HG02852 (cell line): ENCODE measurements around the gene EIF5A.
"Not testable (repeated sequence)": the region's sequence is repeated elsewhere in the genome, so short reads cannot be mapped to it uniquely, and the experiment has no call there.

Source experiments
- ATAC-seq: cut with Tn5 transposase; IDR thresholded peaks from one replicate; pipeline ENCODE4 v1.9.1; 2021; ENCODE audit warnings: mild to moderate bottlenecking, moderate library complexity; ENCODE audit not compliant: unreplicated experiment

EIF5A gene

DNA sequence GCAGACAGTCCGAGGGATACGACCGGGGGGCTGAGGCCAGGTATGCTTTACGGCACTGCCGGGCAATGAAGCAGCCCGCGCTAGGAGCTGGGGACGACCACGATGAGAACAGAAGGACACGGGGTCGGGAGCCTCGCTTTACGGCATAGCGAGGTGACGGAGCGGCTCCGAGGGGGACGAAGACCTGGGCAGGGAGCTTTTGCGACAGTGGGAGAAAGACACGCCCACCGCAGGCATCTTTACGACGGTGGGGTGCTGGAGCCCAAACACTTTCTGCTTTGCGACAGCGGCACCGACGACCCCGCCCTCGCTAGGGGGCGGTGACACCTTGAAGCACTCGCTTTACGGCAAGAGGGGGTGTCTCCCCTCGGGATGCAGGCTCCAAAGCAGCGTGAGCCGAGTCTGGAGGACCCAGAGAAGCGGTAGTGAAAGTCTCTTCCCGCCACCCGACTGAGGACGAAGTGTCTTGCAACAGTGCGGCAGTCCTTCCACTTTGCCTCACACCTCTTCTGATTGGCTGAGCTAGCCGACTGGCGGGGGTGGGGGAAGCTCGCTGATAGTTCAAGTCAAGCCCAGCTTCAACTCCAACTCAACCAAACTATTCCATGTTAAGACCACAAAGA, 22.1 kb downstream of the EIF5A start:
- ATAC-seq: peak; percentile 59

DNA sequence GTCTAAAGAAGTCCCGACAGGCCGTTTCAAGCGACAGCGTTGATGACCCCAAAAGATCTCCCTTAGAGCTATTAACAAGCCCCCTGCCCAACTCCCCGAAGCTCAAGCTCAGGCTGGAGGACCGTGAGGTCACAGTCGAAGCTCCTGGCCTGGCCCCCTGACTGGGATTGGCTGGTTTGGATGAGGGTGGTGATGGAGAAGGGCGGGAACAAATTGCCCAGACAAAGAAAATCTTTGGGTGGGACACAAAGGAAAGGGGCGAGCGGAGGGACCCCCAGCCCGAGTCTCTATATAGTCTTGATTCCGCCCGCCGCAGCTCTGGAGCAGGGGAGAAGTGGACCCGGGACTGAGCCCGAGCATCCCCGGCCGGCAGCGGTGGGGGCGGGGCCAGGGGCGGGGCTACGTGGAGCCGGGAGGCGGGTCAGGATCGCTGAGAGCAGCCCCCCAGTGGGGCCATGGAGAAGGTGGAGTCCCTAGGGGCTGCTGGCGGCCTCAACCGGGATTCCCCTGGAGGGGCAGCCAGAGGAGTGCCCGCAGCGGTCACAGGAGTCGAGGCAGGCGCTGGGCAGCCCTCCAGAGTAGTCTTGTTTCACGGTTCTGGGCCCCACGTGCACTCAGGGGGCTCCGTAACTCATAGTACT, 22.7 kb downstream of the EIF5A start:
- ATAC-seq: peak; percentile 49

DNA sequence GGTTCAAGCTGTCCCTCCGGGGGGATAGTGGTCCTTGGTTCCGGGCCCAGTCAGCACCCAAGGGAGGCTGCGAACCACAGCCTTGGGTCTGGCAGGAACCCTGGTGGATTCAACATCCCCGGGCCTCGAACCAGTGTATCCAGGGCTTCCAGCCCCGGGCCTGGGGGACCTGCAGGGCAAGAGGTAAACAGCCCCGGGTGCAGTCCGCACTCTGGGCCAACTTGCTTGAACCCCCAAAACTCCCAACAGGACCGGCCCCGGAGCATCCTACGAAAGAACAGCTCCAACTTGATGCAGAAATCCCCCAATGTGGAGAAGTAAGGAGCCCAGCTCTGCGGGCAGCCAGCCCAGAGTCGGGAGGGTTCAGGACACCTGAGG, 23.2 kb downstream of the EIF5A start:
- no peak for ATAC-seq

DNA sequence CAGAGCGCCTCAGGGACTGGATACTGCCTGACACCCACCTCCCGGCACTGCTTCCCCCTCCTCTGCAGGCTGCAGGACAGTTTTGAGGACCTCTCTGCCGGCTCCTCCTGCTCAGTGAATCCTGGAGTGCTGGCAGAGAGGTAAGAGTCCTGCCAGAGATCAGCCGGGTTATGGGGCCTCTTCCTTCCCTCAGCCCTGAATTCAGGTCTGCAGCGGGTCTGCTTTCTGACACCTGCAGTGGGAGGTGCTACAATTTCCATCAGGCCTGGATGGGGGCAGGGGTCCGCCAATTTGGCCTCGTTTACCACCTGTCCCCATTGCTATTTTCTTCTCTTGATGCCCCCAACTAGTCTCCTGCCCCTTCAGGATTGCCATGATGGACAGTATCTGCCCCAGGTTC, 24.7 kb downstream of the EIF5A start:
- ATAC-seq: no peak

DNA sequence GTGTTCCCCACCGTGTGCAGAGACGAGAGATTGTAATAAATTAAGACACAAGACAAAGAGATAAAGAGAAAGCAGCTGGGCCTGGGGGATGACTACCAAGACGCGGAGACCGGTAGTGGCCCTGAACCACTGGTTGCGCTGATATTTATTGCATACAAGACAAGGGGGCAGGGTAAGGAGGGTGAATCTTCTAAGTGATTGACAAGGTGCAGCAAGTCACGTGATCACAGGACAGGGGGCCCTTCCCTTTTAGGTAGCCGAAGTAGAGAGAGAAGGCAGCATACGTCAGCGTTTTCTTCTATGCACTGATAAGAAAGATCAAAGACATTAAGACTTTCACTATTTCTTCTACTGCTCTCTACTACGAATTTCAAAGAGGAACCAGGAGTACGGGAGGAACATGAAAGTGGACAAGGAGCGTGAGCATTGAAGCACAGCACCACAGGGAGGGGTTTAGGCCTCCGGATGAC, 25.2 kb downstream of the EIF5A start:
- not testable (repeated sequence) for ATAC-seq

DNA sequence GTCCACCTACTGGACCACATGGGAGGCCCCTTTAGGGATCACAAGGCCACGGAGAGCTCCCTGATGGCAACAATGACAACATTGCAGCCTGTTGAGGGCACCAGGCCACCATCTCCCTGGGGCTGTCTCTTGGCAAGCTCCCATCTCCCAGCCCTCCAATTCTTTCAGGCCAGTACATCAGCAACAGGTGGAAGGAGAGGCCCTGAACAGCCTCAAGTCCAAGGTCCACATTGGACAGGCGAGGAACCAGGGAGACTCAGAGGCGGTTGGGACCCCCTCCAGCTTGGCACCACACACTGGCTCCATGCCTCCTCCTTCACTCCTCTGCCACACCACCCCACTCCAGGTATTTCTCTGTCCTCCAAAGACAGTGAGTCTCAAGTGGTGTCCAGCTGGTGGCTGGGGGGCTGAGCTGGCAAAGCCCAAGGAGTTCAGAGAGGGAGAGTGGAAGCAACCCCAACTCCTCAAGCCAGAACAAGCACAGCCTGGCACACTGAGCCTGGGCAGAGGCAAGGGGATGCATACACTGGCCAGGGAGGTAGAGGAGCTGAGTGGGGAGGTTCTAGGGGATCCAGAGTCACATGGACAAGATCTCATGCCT, 27.6 kb downstream of the EIF5A start:
- ATAC-seq: no peak

DNA sequence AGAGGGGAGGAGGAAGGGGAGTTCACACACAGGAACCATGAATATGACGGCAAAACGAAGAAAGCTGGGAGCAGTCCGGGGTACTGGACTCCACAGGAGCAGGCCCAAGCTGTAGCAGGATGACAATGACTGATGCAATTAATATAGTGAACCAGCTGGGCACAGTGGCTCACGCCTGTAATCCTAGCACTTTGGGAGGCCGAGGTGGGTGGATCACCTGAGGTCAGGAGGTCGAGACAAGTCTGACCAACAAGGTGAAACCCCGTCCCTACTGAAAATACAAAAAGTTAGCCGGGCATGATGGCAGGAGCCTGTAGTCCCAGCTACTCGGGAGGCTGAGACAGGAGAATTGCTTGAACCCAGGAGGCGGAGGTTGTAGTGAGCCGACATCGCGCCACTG, 28.3 kb downstream of the EIF5A start:
- ATAC-seq: not testable (repeated sequence)

DNA sequence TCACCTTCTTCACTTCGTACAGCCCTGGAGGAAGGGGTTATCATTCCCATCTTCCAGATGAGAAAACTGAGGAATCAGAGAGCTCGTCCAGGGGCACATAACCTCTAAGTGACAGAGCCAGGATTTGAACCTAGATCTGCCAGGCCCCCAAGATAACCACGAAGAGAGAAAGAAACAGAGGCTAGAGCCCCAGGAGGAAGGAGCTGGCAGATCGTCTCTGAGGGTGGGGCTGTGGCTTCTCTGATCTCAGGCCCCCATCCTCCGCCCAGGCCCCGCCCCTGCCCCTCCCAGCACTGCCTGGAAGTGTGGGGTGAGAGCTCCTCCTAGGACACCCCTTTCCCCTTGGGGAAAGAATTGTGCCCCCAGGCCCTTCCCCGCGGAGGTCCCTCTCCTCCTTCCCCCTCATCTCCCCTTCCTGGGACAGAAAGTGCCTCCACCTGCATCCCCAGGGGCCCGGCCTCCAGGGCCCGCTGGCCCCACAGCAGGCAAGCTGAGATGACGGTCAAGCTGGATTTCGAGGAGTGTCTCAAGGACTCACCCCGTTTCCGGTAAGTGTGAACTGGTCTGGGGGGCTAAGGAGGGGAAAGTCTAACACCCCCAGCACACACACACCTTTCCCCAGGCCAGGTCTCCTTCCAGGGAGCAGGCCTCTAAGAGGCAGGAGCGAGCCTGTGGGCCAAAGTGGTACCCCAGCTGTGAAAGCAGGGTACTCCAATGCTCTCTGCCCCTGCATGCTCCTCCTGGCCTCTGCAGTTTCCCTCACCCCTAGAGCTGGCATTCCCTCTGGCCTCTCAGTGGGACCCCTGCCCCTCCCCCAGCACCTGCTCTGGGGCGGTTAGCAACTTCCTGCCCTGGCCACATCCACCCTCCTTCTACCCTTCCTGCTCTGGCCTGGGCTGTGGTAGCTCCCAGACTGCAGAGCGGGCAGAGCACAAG, 29.1 kb downstream of the EIF5A start, which contains the start of gene ACAP1:
TSS of gene ACAP1 (plus strand) at position 290 of the 936 bp plus-strand sequence. CDS start at position 496, 206 bp downstream.
- peak; percentile 73 for ATAC-seq

DNA sequence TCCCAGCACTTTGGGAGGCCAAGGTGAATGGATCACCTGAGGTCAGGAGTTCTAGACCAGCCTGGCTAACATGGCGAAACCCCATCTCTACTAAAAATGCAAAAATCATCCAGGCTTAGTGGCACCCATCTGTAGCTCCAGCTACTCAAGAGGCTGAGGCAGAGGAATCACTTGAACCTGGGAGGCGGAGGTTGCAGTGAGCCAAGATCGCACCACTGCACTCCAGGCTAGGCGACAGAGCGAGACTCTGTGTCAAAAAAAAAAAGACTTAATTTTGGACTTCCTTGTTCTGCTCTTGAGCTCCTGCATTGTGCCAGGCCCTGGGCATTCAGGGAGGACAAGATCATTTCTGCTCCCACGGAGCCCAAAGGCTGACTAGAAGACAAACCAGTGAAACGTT, 30.2 kb downstream of the EIF5A start:
- not testable (repeated sequence) for ATAC-seq

DNA sequence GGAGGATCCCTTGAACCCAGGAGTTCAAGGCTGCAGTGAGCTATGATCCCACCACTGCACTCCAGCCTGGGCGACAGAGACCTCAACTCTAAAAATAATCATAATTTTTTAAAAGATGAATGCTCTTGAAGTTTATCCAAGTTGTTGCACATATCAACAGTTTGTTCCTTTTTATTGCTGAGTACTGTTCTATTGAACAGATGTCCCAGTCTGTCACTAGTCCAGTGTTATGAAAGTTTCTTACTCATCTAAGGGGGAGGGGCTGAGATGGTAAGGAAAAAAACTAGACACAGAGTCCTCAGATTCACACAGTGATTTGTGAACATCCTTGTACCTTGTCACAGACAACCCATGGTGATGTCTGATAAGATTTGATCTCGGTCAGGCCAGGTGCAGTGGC, 32.8 kb downstream of the EIF5A start:
- ATAC-seq: no peak

DNA sequence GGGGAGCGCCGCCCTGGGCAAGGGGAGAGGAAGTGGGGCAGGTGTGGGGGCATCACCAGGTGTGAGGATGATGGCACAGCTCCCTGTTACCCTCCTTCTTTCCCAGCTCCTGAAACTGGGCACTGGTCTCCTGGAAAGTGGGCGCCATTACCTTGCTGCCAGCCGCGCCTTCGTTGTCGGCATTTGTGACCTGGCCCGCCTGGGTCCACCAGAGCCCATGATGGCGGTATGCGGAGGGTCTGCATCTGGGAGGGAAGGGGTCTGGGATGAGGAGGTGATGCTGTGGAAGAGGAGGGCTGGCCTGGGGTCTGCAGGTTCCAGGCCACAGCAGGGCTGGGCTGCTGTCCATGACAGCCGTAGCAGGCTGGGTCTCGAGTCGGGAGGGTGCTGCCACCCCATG, 34.4 kb downstream of the EIF5A start:
- no peak for ATAC-seq

DNA sequence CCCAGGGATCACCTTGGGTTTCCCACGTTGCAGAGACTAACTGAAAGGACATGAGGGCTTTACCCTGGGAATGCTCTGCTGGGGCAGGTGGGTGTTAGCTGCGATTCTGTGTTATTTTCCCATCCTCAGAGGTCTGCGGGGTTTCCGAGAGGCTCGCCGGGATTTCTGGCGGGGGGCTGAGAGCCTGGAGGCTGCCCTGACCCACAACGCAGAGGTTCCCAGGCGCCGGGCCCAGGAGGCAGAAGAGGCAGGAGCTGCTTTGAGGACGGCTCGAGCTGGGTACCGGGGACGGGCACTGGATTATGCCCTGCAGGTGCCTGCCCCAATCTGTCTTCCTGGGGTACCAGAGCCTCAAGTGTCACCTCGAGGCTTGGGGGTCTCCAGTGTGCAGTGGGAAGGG, 35.8 kb downstream of the EIF5A start:
- ATAC-seq: no peak

DNA sequence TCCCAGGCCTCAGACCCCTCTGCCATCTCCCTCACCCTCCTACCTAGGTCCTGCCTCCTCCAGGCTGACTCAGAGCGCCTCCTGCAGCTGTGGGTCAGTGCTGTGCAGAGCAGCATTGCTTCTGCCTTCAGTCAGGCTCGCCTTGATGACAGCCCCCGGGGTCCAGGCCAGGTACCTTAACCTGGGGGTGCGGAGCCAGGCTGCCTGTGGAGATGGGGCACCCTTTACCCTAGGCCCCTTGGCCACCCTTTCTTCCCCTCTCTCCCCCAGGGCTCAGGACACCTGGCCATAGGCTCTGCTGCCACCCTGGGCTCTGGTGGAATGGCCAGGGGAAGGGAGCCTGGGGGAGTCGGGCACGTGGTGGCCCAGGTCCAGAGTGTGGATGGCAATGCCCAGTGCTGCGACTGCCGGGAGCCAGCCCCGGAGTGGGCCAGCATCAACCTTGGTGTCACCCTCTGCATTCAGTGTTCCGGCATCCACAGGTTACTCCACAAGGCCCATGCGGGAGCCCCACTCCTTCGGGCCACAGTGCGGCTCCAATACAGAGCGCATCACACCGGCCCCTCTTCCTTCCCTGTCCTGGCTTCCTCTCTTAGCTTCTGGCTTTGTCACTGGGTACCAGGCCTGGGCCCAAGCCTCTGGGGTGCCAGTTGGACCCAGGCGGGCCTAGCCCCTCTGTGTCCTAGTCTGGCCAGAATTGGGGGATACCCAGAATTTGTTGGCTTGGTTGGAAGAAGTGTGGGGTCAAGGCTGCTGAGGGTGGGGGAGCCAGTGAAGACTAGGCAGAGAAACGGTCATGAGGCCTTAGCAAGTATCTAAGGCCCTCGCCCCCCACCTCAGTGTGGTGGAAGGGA, 39.6 kb downstream of the EIF5A start:
- ATAC-seq: no peak

DNA sequence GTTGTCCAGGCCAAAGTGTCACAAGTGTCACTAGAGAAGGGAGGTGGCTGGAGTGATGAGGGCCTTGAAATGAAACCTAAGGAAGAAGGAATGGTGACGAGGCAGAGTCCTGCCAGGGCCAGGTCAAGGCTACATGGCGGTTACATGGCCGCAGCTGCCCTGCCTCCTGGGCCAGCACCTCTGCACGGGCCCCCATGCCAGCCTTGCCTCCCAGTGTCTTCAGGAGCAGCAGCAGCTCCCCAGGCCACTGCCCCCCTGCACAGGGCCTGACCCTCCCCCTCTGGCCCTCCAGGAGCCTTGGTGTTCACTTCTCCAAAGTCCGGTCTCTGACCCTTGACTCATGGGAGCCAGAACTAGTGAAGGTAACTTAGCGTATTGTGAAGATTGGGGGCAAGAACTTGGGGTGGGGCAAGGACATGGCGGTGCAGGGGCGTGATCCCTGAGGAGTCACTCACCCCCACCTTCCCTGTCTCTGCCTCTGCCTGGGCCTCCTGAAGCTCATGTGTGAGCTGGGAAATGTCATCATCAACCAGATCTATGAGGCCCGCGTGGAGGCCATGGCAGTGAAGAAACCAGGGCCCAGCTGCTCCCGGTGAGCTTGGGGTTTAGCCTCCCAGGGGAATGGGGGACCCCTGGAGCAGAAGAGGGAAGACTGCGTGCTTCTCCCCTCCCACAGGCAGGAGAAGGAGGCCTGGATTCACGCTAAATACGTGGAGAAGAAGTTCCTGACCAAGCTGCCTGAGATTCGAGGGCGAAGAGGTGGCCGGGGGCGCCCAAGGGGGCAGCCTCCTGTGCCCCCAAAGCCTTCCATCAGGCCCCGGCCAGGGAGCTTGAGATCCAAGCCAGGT, 40.4 kb downstream of the EIF5A start:
- ATAC-seq: no peak

DNA sequence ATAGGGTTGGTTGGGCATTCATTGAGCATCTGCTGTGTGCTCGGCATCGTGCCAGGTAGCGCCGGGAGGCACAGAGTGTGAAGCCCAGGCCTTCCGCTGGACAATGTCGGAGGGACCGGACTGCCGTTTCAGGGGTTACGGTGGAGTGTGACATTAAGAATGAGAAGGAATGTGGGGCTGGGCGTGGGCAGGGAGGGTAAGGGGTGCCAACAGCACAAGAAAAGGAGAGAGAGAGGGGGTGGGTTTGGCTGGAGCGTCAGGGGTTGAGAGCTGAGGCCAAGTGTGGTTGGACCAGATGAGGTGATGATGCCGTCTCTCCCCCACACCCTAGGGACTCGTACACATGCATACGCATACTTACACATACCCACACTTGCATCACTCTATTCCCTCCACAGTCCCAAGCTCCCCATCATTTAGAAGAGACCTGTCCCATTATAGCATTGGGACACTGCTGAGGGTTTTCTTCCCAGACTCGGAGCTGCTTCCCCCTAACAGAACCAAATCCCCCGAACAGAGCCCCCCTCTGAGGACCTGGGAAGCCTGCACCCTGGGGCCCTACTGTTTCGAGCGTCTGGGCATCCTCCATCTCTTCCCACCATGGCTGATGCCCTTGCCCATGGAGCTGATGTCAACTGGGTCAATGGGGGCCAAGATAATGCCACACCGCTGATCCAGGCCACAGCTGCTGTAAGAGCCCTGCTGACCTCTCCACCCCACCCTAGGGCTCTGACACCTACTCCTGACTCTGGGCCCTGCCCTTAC, 41.2 kb downstream of the EIF5A start:
- ATAC-seq: no peak

DNA sequence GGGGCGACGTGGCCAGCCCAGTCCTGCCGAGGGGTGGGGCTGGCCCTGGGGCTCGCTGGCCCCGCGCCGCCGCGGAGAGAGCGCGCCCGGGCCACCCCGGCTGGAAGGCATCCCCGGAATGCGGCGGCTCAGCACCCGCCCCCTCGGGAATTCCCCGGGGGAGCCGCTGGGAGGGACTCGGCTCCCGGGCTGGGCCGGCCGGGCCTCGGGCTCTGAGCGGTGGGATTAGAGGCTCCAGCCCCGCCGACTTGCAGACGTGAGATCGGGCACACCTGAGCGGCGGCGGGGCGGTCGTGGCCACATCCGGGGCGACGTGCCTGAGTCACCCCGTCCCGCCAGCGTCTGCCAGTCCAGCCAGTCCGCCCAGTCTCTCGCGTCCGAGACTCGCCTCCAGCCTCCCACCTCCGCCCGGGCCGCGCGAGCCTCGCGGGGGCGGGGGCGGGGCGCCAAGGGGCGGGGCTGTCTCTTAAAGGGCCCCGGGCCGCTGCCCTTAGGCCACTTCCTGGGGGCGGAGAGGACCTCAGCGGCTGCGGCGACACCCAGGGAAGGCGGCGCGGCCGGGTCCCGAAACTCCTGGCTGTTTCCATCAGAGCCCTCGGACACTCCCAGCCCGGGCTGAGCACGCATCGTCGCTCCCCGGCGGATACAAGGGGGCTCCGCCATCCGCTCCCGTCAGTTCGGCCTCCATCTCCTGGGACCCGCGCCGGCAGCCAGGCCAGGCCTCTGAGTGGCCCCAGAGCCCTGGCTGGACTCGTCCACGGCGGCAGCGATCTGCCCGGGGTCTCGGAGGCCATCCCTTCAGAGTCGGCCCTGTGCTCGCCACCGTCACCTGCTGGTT, 44.5 kb downstream of the EIF5A start, which contains the start of gene KCTD11:
TSS of gene KCTD11 (plus strand) at position 498 of the 838 bp plus-strand sequence.
- peak; percentile 66 for ATAC-seq

DNA sequence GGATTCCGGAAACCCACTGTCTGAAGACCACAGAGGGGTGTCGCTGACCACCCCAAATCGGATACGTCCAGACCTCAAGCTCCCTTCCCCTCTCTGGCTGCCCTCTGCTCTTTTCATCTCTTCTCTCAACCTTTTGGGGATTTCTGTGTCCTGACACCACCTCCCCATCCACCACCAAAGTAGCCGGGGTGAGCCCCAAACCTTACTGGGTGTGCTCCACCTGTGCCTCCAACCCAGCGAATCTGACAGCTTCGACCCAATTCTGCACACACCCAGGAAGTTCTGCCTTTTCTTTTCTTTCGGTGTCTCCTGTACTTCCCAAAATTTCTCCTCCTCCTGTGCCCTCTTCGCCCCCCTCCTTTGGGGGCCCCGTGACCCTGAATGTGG, 45.1 kb downstream of the EIF5A start:
- ATAC-seq: no peak
